Ectodermal cell (in vitro differentiated cells): ENCODE measurements around the gene EWSR1.

Experiments used
- H3K27ac ChIP-seq: 2 replicates; pipeline ENCODE4 v1.7.0; 2013; ENCODE audit warnings: mild to moderate bottlenecking, low read depth, low read length; ENCODE audit not compliant: insufficient read depth, poor library complexity, severe bottlenecking
- H3K27me3 ChIP-seq: 2 replicates; pipeline ENCODE4 v1.7.0; 2013; ENCODE audit warnings: mild to moderate bottlenecking, low read length; ENCODE audit not compliant: insufficient read depth, control insufficient read depth, poor library complexity, severe bottlenecking
- H3K36me3 ChIP-seq: one replicate; pipeline ENCODE4 v1.7.0; 2013; ENCODE audit warnings: low read length; ENCODE audit not compliant: control insufficient read depth, insufficient read depth
- H3K4me1 ChIP-seq: one replicate; pipeline ENCODE4 v1.7.0; 2013; ENCODE audit warnings: low read length; ENCODE audit not compliant: control insufficient read depth, insufficient read depth
- H3K4me3 ChIP-seq: 2 replicates; pipeline ENCODE4 v1.7.0; 2013; ENCODE audit warnings: low read depth, low read length, control low read depth; ENCODE audit not compliant: insufficient read depth
- H3K9me3 ChIP-seq: 2 replicates; pipeline ENCODE4 v1.7.0; 2013; ENCODE audit warnings: mild to moderate bottlenecking, low read length, moderate library complexity; ENCODE audit not compliant: control insufficient read depth
- WGBS, 2 experiments: methylation state at CpG; one replicate each; pipeline ENCODE4 v1.1.7; 2013; ENCODE audit warnings: missing lambda C conversion rate in 2 of 2; 5-methylcytosine and 5-hydroxymethylcytosine counted together

EWSR1 gene

GRCh38 chr22:29330753-29331152, 62.7 kb downstream of the EWSR1 start:
- WGBS, 2 experiments = 71 to 75% methylated on average over 9 of the region's 9 CpGs
- H3K27me3 ChIP-seq = no peaks in the 10 kb centered on the region
- H3K36me3 ChIP-seq = peaks cover 15% of the 10 kb centered on the region
- H3K27ac ChIP-seq = no peak overlapping the region
- H3K9me3 ChIP-seq = no peaks in the 10 kb centered on the region
- H3K4me1 ChIP-seq = no peaks in the 10 kb centered on the region
- H3K4me3 ChIP-seq = no peak overlapping the region

- Histone ChIP-seq H3K36me3 (peaks cover 15% of the 10 kb centered on the region), H3K27me3 (no peaks in the 10 kb centered on the region), H3K4me3 (no peak overlapping the region), H3K9me3 (no peaks in the 10 kb centered on the region), H3K4me1 (no peaks in the 10 kb centered on the region), H3K27ac (no peak overlapping the region)
- 94 to 95% methylated on average over 8 of the region's 8 CpGs for WGBS, 2 experiments
Measured at GRCh38 chr22:29331213-29331612, 63.1 kb downstream of the EWSR1 start.

GRCh38 chr22:29331658-29332300, 63.7 kb downstream of the EWSR1 start:
- Histone ChIP-seq H3K27me3 (no peaks in the 10 kb centered on the region), H3K9me3 (no peaks in the 10 kb centered on the region), H3K4me1 (no peaks in the 10 kb centered on the region), H3K27ac (no peak overlapping the region), H3K4me3 (no peak overlapping the region), H3K36me3 (peaks cover 15% of the 10 kb centered on the region)
- 90 to 91% methylated on average over 14 of the region's 14 CpGs for WGBS, 2 experiments

GRCh38 chr22:29332886-29333496, 64.9 kb downstream of the EWSR1 start:
- Histone ChIP-seq H3K4me3 (no peak overlapping the region), H3K9me3 (no peaks in the 10 kb centered on the region), H3K36me3 (peaks cover 13% of the 10 kb centered on the region), H3K27me3 (no peaks in the 10 kb centered on the region), H3K27ac (no peak overlapping the region), H3K4me1 (no peaks in the 10 kb centered on the region)
- 91 to 93% methylated on average over 8 of the region's 8 CpGs for WGBS, 2 experiments

GRCh38 chr22:29334148-29334547, 66.1 kb downstream of the EWSR1 start:
- Histone ChIP-seq H3K36me3 (peaks cover 11% of the 10 kb centered on the region), H3K4me1 (no peaks in the 10 kb centered on the region), H3K9me3 (no peaks in the 10 kb centered on the region), H3K4me3 (no peak overlapping the region), H3K27me3 (no peaks in the 10 kb centered on the region), H3K27ac (no peak overlapping the region)
- WGBS, 2 experiments = 95 to 98% methylated on average over 7 of the region's 7 CpGs

GRCh38 chr22:29334696-29335344, 66.8 kb downstream of the EWSR1 start:
- whole genome bisulfite sequencing, 2 experiments = 94 to 96% methylated on average over 12 of the region's 12 CpGs
- H3K36me3 ChIP-seq = peaks cover 14% of the 10 kb centered on the region
- H3K4me1 ChIP-seq = no peaks in the 10 kb centered on the region
- H3K4me3 ChIP-seq = no peak overlapping the region
- no peaks in the 10 kb centered on the region for H3K9me3 ChIP-seq
- H3K27ac ChIP-seq = no peak overlapping the region
- H3K27me3 ChIP-seq = no peaks in the 10 kb centered on the region

- WGBS, 2 experiments = 92 to 95% methylated on average over 11 of the region's 11 CpGs
- H3K36me3 ChIP-seq = peaks cover 14% of the 10 kb centered on the region
- H3K9me3 ChIP-seq = no peaks in the 10 kb centered on the region
- H3K27me3 ChIP-seq = no peaks in the 10 kb centered on the region
- H3K4me1 ChIP-seq = no peaks in the 10 kb centered on the region
- H3K4me3 ChIP-seq = no peak overlapping the region
- H3K27ac ChIP-seq = no peak overlapping the region
Measured at GRCh38 chr22:29335656-29336055, 67.6 kb downstream of the EWSR1 start.

GRCh38 chr22:29336751-29337490, 68.9 kb downstream of the EWSR1 start:
- no peak overlapping the region for H3K4me3 ChIP-seq
- H3K27me3 ChIP-seq = no peaks in the 10 kb centered on the region
- H3K27ac ChIP-seq = no peak overlapping the region
- H3K9me3 ChIP-seq = no peaks in the 10 kb centered on the region
- H3K4me1 ChIP-seq = no peaks in the 10 kb centered on the region
- 95 to 96% methylated on average over 14 of the region's 14 CpGs for WGBS, 2 experiments
- peaks cover 8% of the 10 kb centered on the region for H3K36me3 ChIP-seq

GRCh38 chr22:29337631-29338284, 69.7 kb downstream of the EWSR1 start:
- H3K4me3 ChIP-seq = no peak overlapping the region
- 92 to 94% methylated on average over 12 of the region's 12 CpGs for WGBS, 2 experiments
- no peaks in the 10 kb centered on the region for H3K27me3 ChIP-seq
- peaks cover 13% of the 10 kb centered on the region for H3K36me3 ChIP-seq
- no peak overlapping the region for H3K27ac ChIP-seq
- no peaks in the 10 kb centered on the region for H3K4me1 ChIP-seq
- H3K9me3 ChIP-seq = no peaks in the 10 kb centered on the region
